Left lung (tissue), 10 donors: ENCODE data around the gene DUSP15. TPM values are rescaled to one million over a fixed set of nuclear protein-coding genes. Genes with fewer than 3 reads are reported as not detected.

ENCODE experiments used
- ATAC-seq: fragments of 200-7000 bp; cut with Tn5 transposase; one replicate; pipeline ENCODE4 v1.9.1; 2020; ENCODE audit warnings: moderate library complexity
- DNase-seq, 4 donors: peaks; one replicate each; pipeline ENCODE4 v3.0.0-alpha.2; 2013 to 2020
- H3K27ac ChIP-seq, 2 donors: fragments of 200-600 bp; sonication (generic) in 1 of 2; one replicate each; pipeline versions ENCODE4 v1.5.0 to v1.8.0; 2020 to 2021
- H3K27me3 ChIP-seq, 2 donors: fragments of 200-600 bp; sonication (generic) in 1 of 2; one replicate each; pipeline versions ENCODE4 v1.5.0 to v1.8.0; 2020 to 2021
- H3K36me3 ChIP-seq, 2 donors: fragments of 200-600 bp; sonication (generic) in 1 of 2; one replicate each; pipeline versions ENCODE4 v1.5.0 to v1.8.0; 2020 to 2021
- H3K4me1 ChIP-seq, 2 donors: fragments of 200-600 bp; one replicate each; pipeline ENCODE4 v1.8.0; 2021
- H3K4me3 ChIP-seq, 2 donors: fragments of 200-600 bp; sonication (generic) in 1 of 2; one replicate each; pipeline versions ENCODE4 v1.5.0 to v1.8.0; 2020 to 2021; ENCODE audit warnings: mild to moderate bottlenecking in 1 of 2
- H3K9me3 ChIP-seq, 2 donors: fragments of 200-600 bp; sonication (generic) in 1 of 2; one replicate each; pipeline versions ENCODE4 v1.5.0 to v1.8.0; 2020 to 2021
- CTCF ChIP-seq, 2 donors: fragments of 200-600 bp; sonication (generic) in 1 of 2; IDR thresholded peaks; one replicate each; pipeline versions ENCODE4 v1.5.0 to v1.8.0; 2021; ENCODE audit warnings: antibody characterized with exemption in 2 of 2
- intact Hi-C, 2 donors: fragments of 100-400 bp; cut with DNase I; formaldehyde crosslinking; loops; one replicate each; pipeline versions ENCODE4 v1.11.2 to v1.14.2; 2022
- polyA plus RNA-seq, 6 donors: library from polyadenylated mRNA; unstranded; fragments of 120-200 nt; gene quantifications; one replicate each; pipeline ENCODE4 v1.2.1, GENCODE V29; 2013; ENCODE audit not compliant: insufficient read length in 6 of 6
- total RNA-seq, 2 donors: library from RNA; stranded (reverse); fragmentation: NEBNext Ultra II Directional; extraction: Animal tissue kit (Norgen Biotek cat#: 25700); gene quantifications; one replicate each; pipeline ENCODE4 v1.2.1, GENCODE V29; 2021
- donor health status: DM: no; HTN: yes; CAD: no.
- donor health status: DM: no; HTN: no; CAD: no.

Gene DUSP15
- total and polyA plus RNA-seq, 8 donors: 0.82 to 13.1 (median 9.7) TPM

DNA sequence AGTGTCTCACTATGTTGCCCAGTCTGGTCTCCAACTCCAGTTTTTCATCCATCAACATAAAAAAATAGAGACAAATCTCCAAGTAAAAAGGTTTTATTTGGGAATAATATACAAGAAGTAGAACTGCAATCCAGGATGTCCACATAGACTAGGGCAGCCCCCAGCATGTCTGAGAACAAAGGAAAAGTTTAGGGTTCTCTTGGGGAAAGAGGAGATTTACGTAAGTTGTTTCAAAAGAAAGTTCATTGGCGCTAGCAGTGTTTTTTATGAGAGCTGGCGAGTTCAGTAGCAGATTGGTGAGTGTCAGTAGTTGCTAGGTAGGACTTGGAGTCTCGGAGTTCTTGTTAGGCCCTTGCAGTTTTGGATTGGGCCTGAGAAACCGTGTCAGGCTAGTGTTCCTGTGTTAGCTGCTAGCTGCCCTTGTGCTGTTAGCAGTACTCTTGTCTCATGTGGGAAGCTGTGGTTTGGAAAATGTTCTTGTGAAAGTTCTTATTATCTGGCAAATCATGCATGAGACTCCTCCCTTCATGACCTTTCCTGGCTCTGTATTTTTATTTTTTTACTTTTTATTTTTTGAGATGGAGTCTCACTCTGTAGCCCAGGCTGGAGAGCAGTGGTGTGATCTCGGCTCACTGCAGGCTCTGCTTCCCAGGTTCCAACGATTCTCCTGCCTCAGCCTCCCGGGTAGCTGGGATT, 24.8 kb upstream of the DUSP15 start:
- Histone ChIP-seq H3K36me3 (no peaks in the 10 kb centered on the region), H3K9me3 (no peaks in the 10 kb centered on the region), H3K4me1 (peaks cover 0 to 6% of the 10 kb centered on the region in 2 donors), H3K27me3 (no peaks in the 10 kb centered on the region), H3K4me3 (no peak overlapping the region), H3K27ac (peak overlapping the region; percentile 3 to 45)
- intact Hi-C loops: no loop called here
- peak in 2 of 4 donors; percentile 35 to 59 for DNase-seq
- ATAC-seq: peak; percentile 100
- no peak for TF ChIP-seq CTCF (IDR thresholded peaks at IDR 0.05)

DNA sequence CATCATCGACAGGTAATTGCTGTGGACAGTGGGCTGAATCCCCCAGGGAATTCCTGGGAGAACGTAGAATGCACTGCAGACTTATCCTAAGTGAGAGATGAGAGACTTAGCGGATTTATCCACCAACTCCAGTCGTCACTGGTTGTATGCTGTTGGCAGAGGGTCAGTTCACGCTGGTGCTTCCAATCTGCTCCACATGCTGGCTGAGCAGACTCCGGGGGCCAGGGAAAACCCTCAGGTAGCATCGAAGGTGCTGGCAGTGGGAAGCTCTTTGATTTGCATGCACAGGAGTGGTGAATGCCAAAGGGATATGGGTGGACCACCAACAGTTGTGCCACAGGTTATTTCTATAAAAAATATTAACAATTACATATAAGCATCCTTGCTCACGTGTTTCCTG, 20.3 kb upstream of the DUSP15 start:
- Histone ChIP-seq H3K4me3 (no peak overlapping the region), H3K9me3 (no peaks in the 10 kb centered on the region), H3K4me1 (peaks cover 0 to 6% of the 10 kb centered on the region in 2 donors), H3K36me3 (no peaks in the 10 kb centered on the region), H3K27ac (no peak overlapping the region), H3K27me3 (no peaks in the 10 kb centered on the region)
- no peak for DNase-seq
- intact Hi-C loops: no loop called here
- TF ChIP-seq CTCF (IDR thresholded peaks at IDR 0.05): no peak
- no peak for ATAC-seq

DNA sequence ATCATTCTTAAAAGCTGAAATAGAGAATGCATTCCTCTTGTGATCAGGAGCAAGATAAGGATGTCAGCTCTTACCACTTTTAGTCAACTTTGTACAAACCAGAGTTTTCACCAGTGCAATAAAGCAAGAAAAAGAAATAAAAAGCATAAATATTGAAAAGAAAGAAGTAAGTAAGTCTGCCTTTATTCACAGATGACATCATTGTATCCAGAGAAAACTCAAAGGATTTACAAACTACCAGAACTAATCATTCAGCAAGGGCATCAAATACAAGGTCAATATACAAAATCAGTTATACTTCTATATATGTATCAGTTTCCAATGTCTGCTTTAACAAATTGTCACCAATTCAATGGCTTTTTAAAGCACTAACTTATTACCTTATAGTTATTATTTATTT, 13.5 kb upstream of the DUSP15 start:
- intact Hi-C loops: no loop called here
- no peaks in the 10 kb centered on the region for H3K27me3 ChIP-seq
- no peak for ATAC-seq
- no peaks in the 10 kb centered on the region for H3K9me3 ChIP-seq
- no peak for TF ChIP-seq CTCF (IDR thresholded peaks at IDR 0.05)
- peaks cover 0 to 5% of the 10 kb centered on the region in 2 donors for H3K4me1 ChIP-seq
- no peaks in the 10 kb centered on the region for H3K36me3 ChIP-seq
- no peak overlapping the region for H3K27ac ChIP-seq
- no peak for DNase-seq
- H3K4me3 ChIP-seq: no peak overlapping the region

- DNase-seq (no peak), ATAC-seq (no peak)
- TF ChIP-seq CTCF (IDR thresholded peaks at IDR 0.05): no peak
- Histone ChIP-seq H3K4me1 (peaks cover 0 to 5% of the 10 kb centered on the region in 2 donors), H3K4me3 (no peak overlapping the region), H3K27me3 (no peaks in the 10 kb centered on the region), H3K36me3 (no peaks in the 10 kb centered on the region), H3K27ac (no peak overlapping the region), H3K9me3 (no peaks in the 10 kb centered on the region)
- intact Hi-C loops: no loop called here
Observed at GRCh38 chr20:31881945-31882344, 11.6 kb upstream of the DUSP15 start.

DNA sequence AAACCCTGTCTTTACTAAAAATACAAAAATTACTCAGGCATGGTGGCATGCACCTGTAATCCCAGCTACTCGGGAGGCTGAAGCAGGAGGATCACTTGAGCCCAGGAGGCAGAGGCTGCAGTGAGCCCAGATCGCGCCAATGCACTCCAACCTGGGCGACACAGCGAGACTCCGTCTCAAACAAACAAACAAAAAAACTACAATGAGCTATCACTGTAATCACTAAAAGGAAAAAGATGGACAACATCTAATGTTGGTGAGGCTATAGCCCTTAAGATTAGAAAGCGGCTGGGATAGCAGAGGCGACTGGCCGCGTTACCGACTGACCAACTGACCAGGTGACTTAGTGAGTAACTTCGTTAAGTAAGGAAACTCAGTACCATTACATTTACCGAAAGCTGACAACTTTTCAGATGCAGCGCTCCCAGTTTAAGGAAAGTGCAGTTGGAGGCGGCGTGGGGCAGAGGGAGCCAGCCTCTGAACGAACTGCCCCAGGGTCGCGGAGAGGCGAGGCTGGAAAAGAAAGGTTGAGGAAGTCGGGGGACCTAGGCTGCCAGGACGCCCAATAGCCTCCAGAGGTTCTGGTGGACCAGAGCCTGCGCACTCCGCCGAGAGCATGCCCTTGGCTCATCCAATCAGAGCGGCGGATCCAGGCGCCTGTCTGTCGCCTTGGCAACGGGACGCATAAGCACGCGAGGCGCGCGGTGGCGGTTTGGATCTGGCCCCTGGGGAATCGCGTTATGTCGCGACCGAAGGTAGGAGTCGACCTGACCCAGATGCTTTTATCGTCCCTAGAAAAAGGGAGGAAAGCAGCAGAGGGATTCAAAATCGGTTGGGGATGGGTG, 9.0 kb upstream of the DUSP15 start:
- peak; percentile 99 for ATAC-seq
- TF ChIP-seq CTCF (IDR thresholded peaks at IDR 0.05): no peak
- Histone ChIP-seq H3K27me3 (no peaks in the 10 kb centered on the region), H3K36me3 (no peaks in the 10 kb centered on the region), H3K4me1 (peaks cover 0 to 5% of the 10 kb centered on the region in 2 donors), H3K4me3 (peak overlapping the region; percentile 50 to 63), H3K27ac (peak overlapping the region; percentile 42 to 81), H3K9me3 (no peaks in the 10 kb centered on the region)
- peak; percentile 95 to 97 (median 96) for DNase-seq
- intact Hi-C loops: no loop called here
